GM19452 (cell line): ENCODE results near the gene PLCB4.
"Not testable (repeated sequence)": the region's sequence is repeated elsewhere in the genome, so short reads cannot be mapped to it uniquely, and the experiment has no call there.

ENCODE experiments used
- ATAC-seq: cut with Tn5 transposase; IDR thresholded peaks from one replicate; pipeline ENCODE4 v1.9.1; 2021; ENCODE audit not compliant: unreplicated experiment

PLCB4 gene

GRCh38 chr20:9348747-9349146, 279.9 kb downstream of the PLCB4 start:
- ATAC-seq, result no peak

- ATAC-seq, result no peak
Measured at GRCh38 chr20:9349249-9349648, 280.4 kb downstream of the PLCB4 start.

GRCh38 chr20:9352739-9353138, 283.9 kb downstream of the PLCB4 start:
- ATAC-seq, result no peak

GRCh38 chr20:9353180-9353915, 284.5 kb downstream of the PLCB4 start:
- ATAC-seq, result no peak

- no peak for ATAC-seq
Measured at GRCh38 chr20:9353916-9354276, 285.0 kb downstream of the PLCB4 start.

GRCh38 chr20:9354579-9354978, 285.7 kb downstream of the PLCB4 start:
- ATAC-seq, result no peak

- ATAC-seq, result no peak
Measured at GRCh38 chr20:9358001-9358400, 289.1 kb downstream of the PLCB4 start.

- ATAC-seq, result no peak
Measured at GRCh38 chr20:9359561-9360308, 290.8 kb downstream of the PLCB4 start.

- no peak for ATAC-seq
Measured at GRCh38 chr20:9360431-9360830, 291.5 kb downstream of the PLCB4 start.

GRCh38 chr20:9363673-9364072, 294.8 kb downstream of the PLCB4 start:
- ATAC-seq, result no peak

GRCh38 chr20:9367328-9367727, 298.4 kb downstream of the PLCB4 start:
- ATAC-seq, result no peak

GRCh38 chr20:9367746-9368145, 298.9 kb downstream of the PLCB4 start:
- no peak for ATAC-seq

- no peak for ATAC-seq
Measured at GRCh38 chr20:9368893-9369292, 300.0 kb downstream of the PLCB4 start.

GRCh38 chr20:9369557-9369956, 300.7 kb downstream of the PLCB4 start:
- no peak for ATAC-seq

- ATAC-seq, result no peak
Measured at GRCh38 chr20:9374072-9374471, 305.2 kb downstream of the PLCB4 start.

GRCh38 chr20:9374480-9374879, 305.6 kb downstream of the PLCB4 start:
- no peak for ATAC-seq

GRCh38 chr20:9375221-9375681, 306.4 kb downstream of the PLCB4 start:
- ATAC-seq, result no peak

GRCh38 chr20:9377007-9377406, 308.1 kb downstream of the PLCB4 start:
- no peak for ATAC-seq

GRCh38 chr20:9385345-9386310, 316.7 kb downstream of the PLCB4 start:
- not testable (repeated sequence) for ATAC-seq

- ATAC-seq, result no peak
Measured at GRCh38 chr20:9388160-9388812, 319.4 kb downstream of the PLCB4 start.

- ATAC-seq, result no peak
Measured at GRCh38 chr20:9388813-9389161, 319.9 kb downstream of the PLCB4 start.
